Testis (tissue), 2 donors: ENCODE data around the gene INPP5A.

Experiments
- CTCF ChIP-seq, 3 experiments: fragments of 450-650 bp in 2 of 3; fragments of 200-600 bp in 1 of 3; sonication (generic) in 1 of 3; IDR thresholded peaks; one replicate each; pipeline ENCODE4 v1.5.1; 2016 to 2019; ENCODE audit warnings: antibody characterized with exemption in 3 of 3, mild to moderate bottlenecking in 2 of 3, moderate library complexity in 1 of 3
- POLR2A ChIP-seq: fragments of 450-650 bp; IDR thresholded peaks from one replicate; pipeline ENCODE4 v1.6.1; 2017; ENCODE audit warnings: antibody characterized with exemption, mild to moderate bottlenecking, moderate library complexity

DNA sequence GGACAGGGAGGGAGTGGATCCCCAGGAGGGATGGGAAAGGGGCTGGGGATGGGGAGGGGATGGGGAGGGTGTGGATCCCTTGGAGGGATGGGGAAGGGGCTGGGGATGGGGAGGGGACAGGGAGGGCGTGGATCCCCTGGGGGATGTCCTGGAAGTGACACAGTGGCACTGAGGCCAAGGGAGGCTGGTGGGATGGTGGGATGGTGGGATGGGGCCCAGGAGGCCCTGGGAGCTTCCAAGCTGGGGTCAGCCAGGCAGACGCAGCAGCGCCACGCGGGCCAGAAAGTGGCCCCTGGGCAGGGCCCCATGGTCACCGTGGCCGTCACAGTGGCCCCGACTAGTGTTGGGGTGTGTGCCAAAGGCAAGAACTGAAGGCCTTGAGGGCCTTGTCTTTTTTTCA is 67.8 kb downstream of the INPP5A start:
- no peak for TF ChIP-seq CTCF (IDR thresholded peaks at IDR 0.05)
- no peak for TF ChIP-seq POLR2A
